Epithelial cell of esophagus (primary cell): ENCODE measurements around the gene DNAJC24.

Experiments used
- DNase-seq: peaks from one replicate; pipeline ENCODE4 v3.0.0; 2010; ENCODE audit warnings: low read depth
- H3K4me3 ChIP-seq: 2 replicates; pipeline ENCODE4 v1.5.1; 2011; ENCODE audit warnings: mild to moderate bottlenecking, low read length, control low read depth
- CTCF ChIP-seq: IDR thresholded peaks from 2 replicates; pipeline ENCODE4 v1.5.1; 2011; ENCODE audit warnings: low read depth, mild to moderate bottlenecking, low read length, control low read depth, inconsistent platforms; ENCODE audit not compliant: insufficient read depth; ENCODE audit errors: missing control alignments

DNAJC24 gene

GRCh38 chr11:31421820-31422219 is 52.2 kb downstream of the DNAJC24 start:
- no peak for TF ChIP-seq CTCF
- DNase-seq = no peak
- H3K4me3 ChIP-seq = no peak overlapping the region

DNA sequence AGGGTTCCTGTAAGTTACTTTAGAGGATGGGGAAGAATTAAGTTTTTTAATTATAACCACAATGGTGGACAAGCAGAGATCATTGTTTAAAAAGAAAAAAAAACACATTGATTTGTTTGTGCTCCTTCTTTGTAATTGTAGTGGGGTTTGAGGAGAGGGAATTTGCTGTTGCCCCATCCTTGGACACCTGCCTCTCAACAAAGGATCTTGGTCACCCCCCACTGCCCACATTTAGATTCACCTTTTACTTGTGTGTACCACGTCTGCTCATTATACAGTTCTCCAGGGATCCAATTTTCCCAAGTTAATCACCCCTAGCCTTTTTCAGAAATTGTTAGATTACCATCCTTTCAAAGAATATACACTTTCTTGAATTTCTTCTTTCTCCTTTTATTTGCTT is 53.0 kb downstream of the DNAJC24 start:
- no peak for TF ChIP-seq CTCF
- H3K4me3 ChIP-seq = no peak overlapping the region
- DNase-seq = no peak

GRCh38 chr11:31424652-31425051 is 55.0 kb downstream of the DNAJC24 start:
- no peak for DNase-seq
- no peak for TF ChIP-seq CTCF
- H3K4me3 ChIP-seq = no peak overlapping the region

GRCh38 chr11:31433851-31434250 is 64.2 kb downstream of the DNAJC24 start:
- no peak overlapping the region for H3K4me3 ChIP-seq
- DNase-seq = no peak
- TF ChIP-seq CTCF = no peak

DNA sequence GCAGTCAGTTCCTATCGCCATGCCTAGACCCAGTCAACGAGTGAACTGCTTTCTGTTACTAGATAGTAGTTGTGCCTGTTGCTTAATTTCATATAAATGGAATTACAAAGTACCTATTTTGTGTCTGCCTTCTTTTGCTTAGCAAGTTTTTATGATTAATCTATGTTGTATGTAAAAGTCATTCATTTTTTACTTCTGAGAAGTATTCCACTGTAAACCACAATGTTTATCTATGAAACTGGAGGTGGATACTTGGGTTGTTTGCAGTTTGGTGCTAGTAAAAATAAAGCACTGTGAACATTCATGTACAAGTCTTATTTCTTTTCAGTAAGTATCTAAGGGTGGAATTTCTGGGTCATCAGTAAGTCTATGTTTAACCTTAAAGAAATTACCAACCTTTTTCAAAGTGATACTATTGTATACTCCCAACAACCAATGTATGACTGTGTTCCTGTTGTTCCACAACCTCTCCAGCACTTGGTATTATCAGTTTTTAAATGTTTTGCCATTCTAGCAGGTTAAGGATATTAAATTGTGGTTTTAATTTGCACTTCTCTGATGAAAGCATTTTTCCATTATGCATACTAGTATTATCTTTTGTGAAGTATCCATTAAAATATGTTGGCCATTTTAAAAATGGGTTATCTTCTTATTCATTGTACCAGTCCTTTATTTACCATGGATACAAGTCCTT is 68.2 kb downstream of the DNAJC24 start:
- no peak for TF ChIP-seq CTCF
- DNase-seq = peak; percentile 30
- no peak overlapping the region for H3K4me3 ChIP-seq

DNA sequence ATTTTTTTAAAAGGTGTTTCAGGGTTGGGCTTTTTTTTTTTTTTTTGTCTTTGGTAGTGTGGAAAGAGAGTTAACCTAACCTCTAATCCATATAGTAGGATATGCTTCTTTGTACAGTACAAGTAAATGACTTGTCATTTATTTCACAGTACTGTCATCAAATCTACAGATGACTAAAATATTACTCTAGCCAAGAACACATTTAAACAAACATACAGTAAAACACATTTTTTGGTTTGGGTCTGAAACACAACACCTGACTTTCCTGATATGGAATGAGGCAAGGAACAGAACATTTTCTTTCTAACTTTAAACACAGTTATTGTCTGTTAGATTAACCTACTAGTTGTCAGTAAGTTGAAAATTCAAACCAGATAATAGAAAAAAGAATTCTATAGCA is 71.6 kb downstream of the DNAJC24 start:
- DNase-seq = no peak
- H3K4me3 ChIP-seq = no peak overlapping the region
- no peak for TF ChIP-seq CTCF

DNA sequence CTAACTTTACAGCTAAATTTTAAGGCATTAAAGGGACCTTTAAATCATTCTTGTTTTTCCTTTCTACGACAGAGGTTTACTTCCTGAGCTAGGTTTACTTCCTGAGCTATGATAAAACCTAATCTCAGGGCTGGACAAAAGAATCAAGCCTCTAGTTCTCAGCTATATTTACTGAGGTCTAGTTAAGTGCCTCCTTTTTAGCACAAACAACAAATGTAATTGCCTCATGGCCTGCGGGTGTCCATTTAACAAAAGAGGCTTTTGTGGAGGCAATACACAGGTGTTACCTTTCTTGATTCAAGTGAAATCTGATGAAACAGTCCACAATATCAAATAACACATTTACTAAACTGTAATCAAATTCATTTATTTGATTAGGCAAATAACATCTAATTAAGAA is 72.4 kb downstream of the DNAJC24 start:
- TF ChIP-seq CTCF = no peak
- H3K4me3 ChIP-seq = no peak overlapping the region
- no peak for DNase-seq
